Central memory CD8-positive, alpha-beta T cell (primary cell): ENCODE data around the gene PTN.
"Not testable (repeated sequence)": the region's sequence is repeated elsewhere in the genome, so short reads cannot be mapped to it uniquely, and the experiment has no call there.

Experiments
- ATAC-seq: fragments of 150-1000 bp; cut with Tn5 transposase; replicated peaks from 2 replicates; pipeline ENCODE4 v1.10.0; 2022; ENCODE audit warnings: mild to moderate bottlenecking, moderate FRiP score, moderate number of reproducible peaks; ENCODE audit not compliant: poor library complexity, severe bottlenecking; ENCODE audit errors: extremely low read depth
- DNase-seq, 2 donors: peaks; one replicate each; pipeline ENCODE4 v3.0.0; 2021; ENCODE audit warnings: low spot score in 2 of 2
- H3K27ac Mint-ChIP-seq: one replicate; pipeline ENCODE4 v1.8.0; 2022; ENCODE audit warnings: low read depth, mild to moderate bottlenecking, moderate library complexity, mixed read lengths
- H3K27me3 Mint-ChIP-seq: one replicate; pipeline ENCODE4 v1.8.0; 2022; ENCODE audit warnings: mixed read lengths
- H3K36me3 Mint-ChIP-seq: one replicate; pipeline ENCODE4 v1.8.0; 2022; ENCODE audit warnings: mild to moderate bottlenecking, moderate library complexity, mixed read lengths; ENCODE audit not compliant: insufficient read depth
- H3K4me1 Mint-ChIP-seq: one replicate; pipeline ENCODE4 v1.8.0; 2022; ENCODE audit warnings: mixed read lengths
- H3K4me3 Mint-ChIP-seq: one replicate; pipeline ENCODE4 v1.8.0; 2022; ENCODE audit warnings: mild to moderate bottlenecking, moderate library complexity, mixed read lengths
- H3K9me3 Mint-ChIP-seq: one replicate; pipeline ENCODE4 v1.8.0; 2022; ENCODE audit warnings: mixed read lengths

PTN gene

DNA sequence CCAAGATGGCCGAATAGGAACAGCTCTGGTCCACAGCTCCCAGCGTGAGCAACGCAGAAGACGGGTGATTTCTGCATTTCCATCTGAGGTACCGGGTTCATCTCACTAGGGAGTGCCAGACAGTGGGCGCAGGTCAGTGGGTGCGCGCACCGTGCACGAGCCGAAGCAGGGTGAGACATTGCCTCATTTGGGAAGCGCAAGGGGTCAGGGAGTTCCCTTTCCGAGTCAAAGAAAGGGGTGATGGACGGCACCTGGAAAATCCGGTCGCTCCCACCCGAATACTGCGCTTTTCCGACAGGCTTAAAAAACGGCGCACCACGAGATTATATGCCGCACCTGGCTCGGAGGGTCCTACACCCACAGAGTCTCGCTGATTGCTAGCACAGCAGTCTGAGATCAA is 161.9 kb downstream of the PTN start:
- H3K36me3 Mint-ChIP-seq, H3K27me3 Mint-ChIP-seq, ATAC-seq, DNase-seq, H3K4me1 Mint-ChIP-seq, H3K4me3 Mint-ChIP-seq, H3K9me3 Mint-ChIP-seq, H3K27ac Mint-ChIP-seq: not testable (repeated sequence)
